ENCODE results near the gene SLC6A1. TPM values are rescaled to one million over a fixed set of nuclear protein-coding genes. Genes with fewer than 3 reads are reported as not detected.

SLC6A1 gene
- total RNA-seq, 1 donor from 2014 or later = not detected

DNA sequence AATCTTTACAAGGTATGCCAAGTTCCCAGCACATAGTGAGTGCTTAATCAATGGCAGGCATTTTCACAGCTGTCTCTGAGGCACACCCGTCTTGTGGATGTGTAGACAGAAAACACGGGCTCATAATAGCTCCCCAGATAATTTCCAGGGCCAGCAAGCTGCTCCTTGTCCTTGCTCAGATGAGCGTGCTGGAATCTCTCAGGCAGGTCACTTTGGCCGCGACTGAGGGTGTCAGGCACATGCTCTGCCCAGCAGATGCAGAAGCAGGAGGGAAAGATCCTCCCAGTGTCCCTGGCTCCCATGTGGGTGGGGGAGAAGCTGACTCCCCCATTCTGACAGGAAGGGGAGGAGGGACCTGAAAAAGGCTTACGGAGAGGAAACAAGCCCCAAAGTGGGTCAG lies 35.6 kb upstream of the SLC6A1 start:
- TF ChIP-seq, protein P1, sequence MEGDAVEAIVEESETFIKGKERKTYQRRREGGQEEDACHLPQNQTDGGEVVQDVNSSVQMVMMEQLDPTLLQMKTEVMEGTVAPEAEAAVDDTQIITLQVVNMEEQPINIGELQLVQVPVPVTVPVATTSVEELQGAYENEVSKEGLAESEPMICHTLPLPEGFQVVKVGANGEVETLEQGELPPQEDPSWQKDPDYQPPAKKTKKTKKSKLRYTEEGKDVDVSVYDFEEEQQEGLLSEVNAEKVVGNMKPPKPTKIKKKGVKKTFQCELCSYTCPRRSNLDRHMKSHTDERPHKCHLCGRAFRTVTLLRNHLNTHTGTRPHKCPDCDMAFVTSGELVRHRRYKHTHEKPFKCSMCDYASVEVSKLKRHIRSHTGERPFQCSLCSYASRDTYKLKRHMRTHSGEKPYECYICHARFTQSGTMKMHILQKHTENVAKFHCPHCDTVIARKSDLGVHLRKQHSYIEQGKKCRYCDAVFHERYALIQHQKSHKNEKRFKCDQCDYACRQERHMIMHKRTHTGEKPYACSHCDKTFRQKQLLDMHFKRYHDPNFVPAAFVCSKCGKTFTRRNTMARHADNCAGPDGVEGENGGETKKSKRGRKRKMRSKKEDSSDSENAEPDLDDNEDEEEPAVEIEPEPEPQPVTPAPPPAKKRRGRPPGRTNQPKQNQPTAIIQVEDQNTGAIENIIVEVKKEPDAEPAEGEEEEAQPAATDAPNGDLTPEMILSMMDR (conservative IDR thresholded peaks at IDR 0.05; ENCODE audit: low read depth, low read length) = no peak
- H3K4me3 ChIP-seq (ENCODE audit: low read depth, low read length) = no peak overlapping the region
- DNase-seq (ENCODE audit: low read depth) = no peak

DNA sequence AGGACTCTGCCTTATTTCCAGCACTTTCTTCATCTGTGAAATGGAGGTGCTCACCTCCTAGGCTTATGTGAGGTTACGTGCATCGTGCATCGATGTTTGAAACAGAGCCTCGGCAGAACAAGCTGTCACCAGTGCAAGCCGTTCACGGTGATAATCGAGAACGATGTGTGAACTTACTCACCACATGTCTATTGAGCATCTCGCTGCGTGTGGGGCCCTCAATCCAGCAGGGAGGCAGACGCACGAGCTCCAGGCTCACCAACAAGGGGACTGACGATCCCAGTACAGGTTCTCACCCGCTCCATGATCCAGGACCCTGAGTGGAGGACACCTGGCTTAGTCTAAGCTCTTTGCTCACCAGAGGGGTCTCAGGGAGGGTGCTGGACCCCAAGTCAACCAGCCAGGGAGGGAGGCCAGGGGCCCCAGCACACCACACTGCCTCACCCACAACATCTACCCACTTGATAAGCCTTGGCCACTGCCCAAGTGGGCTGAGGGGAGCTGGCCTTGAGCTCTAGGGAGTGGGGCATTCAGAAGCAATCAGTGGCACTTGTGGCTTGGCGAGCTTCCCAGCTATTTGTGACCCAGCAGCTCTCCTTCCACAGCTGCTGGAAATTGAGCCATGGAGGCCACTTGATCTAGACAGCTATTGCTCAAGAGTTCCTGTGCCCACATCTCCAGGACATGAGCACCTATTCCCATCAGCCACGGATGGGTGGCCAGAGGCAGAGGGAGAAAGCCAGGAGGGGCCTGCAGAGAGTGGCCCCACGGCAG lies 34.4 kb upstream of the SLC6A1 start:
- no peak overlapping the region for H3K4me3 ChIP-seq (ENCODE audit: low read depth, low read length)
- DNase-seq (ENCODE audit: low read depth) = no peak
- TF ChIP-seq, protein P1 (conservative IDR thresholded peaks at IDR 0.05; ENCODE audit: low read depth, low read length) = no peak

DNA sequence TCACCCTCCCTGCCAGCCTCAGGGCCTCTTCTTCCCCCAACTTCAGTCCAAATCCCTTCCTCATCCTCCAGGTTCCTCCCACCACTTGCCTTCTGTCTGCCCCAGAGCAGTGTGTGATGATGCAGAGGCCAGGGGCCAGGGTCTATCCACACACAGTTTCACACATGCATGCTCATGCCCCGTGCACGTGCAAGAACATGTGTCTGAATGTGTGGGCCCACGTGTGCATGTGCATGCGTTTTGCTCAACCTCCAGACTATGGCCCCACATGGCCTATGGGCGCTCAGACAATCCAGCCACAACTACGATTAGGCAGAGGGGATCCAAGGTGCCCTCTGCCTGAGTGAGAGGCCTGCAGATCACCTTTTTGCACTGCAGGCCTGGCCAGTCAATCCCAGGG lies 32.3 kb upstream of the SLC6A1 start:
- H3K4me3 ChIP-seq (ENCODE audit: low read depth, low read length) = no peak overlapping the region
- DNase-seq (ENCODE audit: low read depth) = no peak
- TF ChIP-seq, protein P1 (conservative IDR thresholded peaks at IDR 0.05; ENCODE audit: low read depth, low read length) = no peak

DNA sequence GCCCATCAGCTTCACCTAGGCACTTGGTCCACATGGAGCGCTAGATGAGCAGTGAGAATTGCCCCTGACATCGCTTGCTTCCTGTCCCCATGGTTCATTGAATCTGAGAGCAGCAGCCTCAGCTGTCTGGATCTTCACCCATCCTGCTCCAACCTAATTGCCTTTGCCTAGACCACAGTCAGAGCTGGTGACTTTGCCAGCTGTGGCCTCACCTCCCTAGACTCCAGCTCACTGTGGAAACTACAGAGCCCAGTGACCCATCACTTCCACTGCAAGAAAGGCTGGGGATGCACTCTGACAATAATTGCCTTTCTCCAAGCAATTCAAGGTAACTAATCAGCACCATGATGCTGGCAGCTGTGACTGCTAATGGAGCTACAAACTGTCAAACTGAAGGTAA lies 30.6 kb upstream of the SLC6A1 start:
- no peak for DNase-seq (ENCODE audit: low read depth)
- TF ChIP-seq, protein P1 (conservative IDR thresholded peaks at IDR 0.05; ENCODE audit: low read depth, low read length) = no peak

DNA sequence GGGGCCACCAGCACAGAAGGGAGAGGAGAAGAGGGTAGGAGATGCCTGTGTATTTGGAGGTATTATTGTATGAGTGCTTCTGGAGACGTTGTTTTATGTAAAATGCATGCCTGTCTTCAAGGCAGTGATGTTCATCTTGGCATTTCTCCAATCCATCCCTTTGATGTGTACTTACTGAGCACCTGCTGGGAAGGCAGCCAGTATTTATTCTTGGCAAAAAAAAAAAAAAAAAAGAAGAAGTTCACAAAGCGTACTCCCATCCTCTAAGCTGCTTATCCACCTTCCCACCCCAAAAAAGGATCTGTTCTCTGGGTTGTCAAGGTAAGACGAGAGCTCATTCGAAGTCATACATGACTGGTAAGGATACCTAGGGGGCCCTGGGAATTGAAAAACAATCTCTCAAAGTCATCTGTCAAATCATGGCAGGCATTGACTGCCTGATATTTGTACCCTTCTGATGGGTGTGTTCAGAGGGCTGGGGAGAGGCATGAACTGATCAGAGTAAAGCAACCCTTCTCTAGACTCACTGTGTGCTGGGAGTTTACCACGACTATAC lies 30.0 kb upstream of the SLC6A1 start:
- DNase-seq (ENCODE audit: low read depth) = no peak
- TF ChIP-seq, protein P1 (conservative IDR thresholded peaks at IDR 0.05; ENCODE audit: low read depth, low read length) = no peak
- no peak overlapping the region for H3K4me3 ChIP-seq (ENCODE audit: low read depth, low read length)

More for the DNA sequence above, 30.6 kb upstream of the SLC6A1 start:
- no peak overlapping the region for H3K4me3 ChIP-seq (ENCODE audit: low read depth, low read length)

DNA sequence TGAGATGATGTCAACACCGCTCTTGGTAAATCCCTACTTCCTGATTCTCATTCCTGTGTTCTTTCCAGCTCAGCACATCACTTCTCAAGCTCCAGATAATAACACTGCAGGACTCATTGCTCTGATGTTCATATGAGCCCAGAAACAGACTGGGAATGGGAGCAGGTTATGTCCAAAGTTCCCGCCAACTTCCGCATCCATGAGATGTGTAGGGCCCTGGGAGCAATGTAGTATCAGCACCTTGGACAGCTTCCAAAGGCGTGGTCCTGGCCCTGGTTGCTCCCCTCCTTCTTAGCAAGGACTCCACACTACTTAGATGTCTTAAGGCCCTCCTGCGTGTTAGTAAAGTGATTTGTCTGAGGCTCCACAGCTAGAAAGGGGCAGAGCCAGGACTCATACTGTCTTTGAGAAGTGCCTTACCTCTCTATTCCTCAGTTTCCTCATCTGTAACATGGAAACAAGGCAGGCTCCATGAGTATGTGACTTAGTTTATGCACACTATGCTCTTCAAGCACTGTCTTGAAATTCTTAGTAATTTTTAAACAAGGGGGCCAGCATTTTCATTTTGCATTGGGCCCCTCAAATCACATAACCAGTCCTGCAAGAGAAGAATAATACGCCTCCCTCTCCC lies 27.9 kb upstream of the SLC6A1 start:
- H3K4me3 ChIP-seq (ENCODE audit: low read depth, low read length) = no peak overlapping the region
- no peak for DNase-seq (ENCODE audit: low read depth)
- TF ChIP-seq, protein P1 (conservative IDR thresholded peaks at IDR 0.05; ENCODE audit: low read depth, low read length) = no peak

Measured in epithelial cell of proximal tubule (primary cell).